HG02970 (cell line): ENCODE data around the gene ELP5.
A peak's percentile ranks its signal among the peaks of the same experiment; 100 is the strongest.

ENCODE experiments used
- ATAC-seq: cut with Tn5 transposase; IDR thresholded peaks from one replicate; pipeline ENCODE4 v1.9.1; 2021; ENCODE audit warnings: mild to moderate bottlenecking, moderate library complexity, moderate number of reproducible peaks; ENCODE audit not compliant: unreplicated experiment, low FRiP score

The ELP5 gene

GRCh38 chr17:7281074-7281952, 29.3 kb downstream of the ELP5 start, which contains the start of gene SLC2A4:
Gene SLC2A4 (plus strand): TSS chr17:7281718. CDS start chr17:7281935, 217 bp downstream.
- ATAC-seq: peak; percentile 44

GRCh38 chr17:7281953-7282751, 30.1 kb downstream of the ELP5 start:
- ATAC-seq: no peak

- ATAC-seq: no peak
These were observed 30.8 kb downstream of the ELP5 start for GRCh38 chr17:7282752-7283321.

GRCh38 chr17:7283471-7284216, 31.6 kb downstream of the ELP5 start:
- no peak for ATAC-seq

- ATAC-seq: no peak
These were observed 32.9 kb downstream of the ELP5 start for GRCh38 chr17:7284911-7285310.

- no peak for ATAC-seq
These were observed 33.7 kb downstream of the ELP5 start for GRCh38 chr17:7285679-7286078.

- no peak for ATAC-seq
These were observed 37.4 kb downstream of the ELP5 start for GRCh38 chr17:7289256-7290032.

GRCh38 chr17:7290166-7290565, 38.2 kb downstream of the ELP5 start:
- ATAC-seq: no peak

- ATAC-seq: no peak
These were observed 38.7 kb downstream of the ELP5 start for GRCh38 chr17:7290685-7291084.

GRCh38 chr17:7292194-7292593, 40.2 kb downstream of the ELP5 start:
- ATAC-seq: no peak

GRCh38 chr17:7292729-7293128, 40.7 kb downstream of the ELP5 start:
- ATAC-seq: no peak

GRCh38 chr17:7293159-7293558, 41.1 kb downstream of the ELP5 start:
- no peak for ATAC-seq

GRCh38 chr17:7293816-7294613, 42.0 kb downstream of the ELP5 start:
- ATAC-seq: no peak

GRCh38 chr17:7294614-7295153, 42.7 kb downstream of the ELP5 start, which contains the start of gene YBX2:
Gene YBX2 (minus strand): TSS chr17:7294639. CDS start chr17:7294500, 139 bp downstream.
- no peak for ATAC-seq

GRCh38 chr17:7295230-7296180, 43.5 kb downstream of the ELP5 start:
- no peak for ATAC-seq

- no peak for ATAC-seq
These were observed 44.3 kb downstream of the ELP5 start for GRCh38 chr17:7296189-7296861.

GRCh38 chr17:7304179-7304578, 52.2 kb downstream of the ELP5 start:
- no peak for ATAC-seq
